Mesenchymal stem cell (in vitro differentiated cells and primary cell): ENCODE measurements around the gene DMXL1.

ENCODE experiments used
- DNase-seq: peaks from one replicate; pipeline ENCODE4 v3.0.0-alpha.2; 2013
- H2AFZ ChIP-seq: one replicate; pipeline ENCODE4 v1.6.1; 2013; ENCODE audit warnings: low read depth, mild to moderate bottlenecking, control low read depth, inconsistent platforms, low read length, moderate library complexity
- H2AK5ac ChIP-seq: 2 replicates; pipeline ENCODE4 v1.6.1; 2013; ENCODE audit warnings: low read length, moderate library complexity, mild to moderate bottlenecking, inconsistent platforms; ENCODE audit not compliant: severe bottlenecking
- H2BK120ac ChIP-seq: one replicate; pipeline ENCODE4 v1.6.1; 2013; ENCODE audit warnings: low read depth, mild to moderate bottlenecking, inconsistent platforms, low read length, moderate library complexity
- H2BK12ac ChIP-seq, 2 experiments: one replicate each; pipeline ENCODE4 v1.6.1; 2013; ENCODE audit warnings: inconsistent platforms in 2 of 2, low read length in 2 of 2, mild to moderate bottlenecking in 2 of 2, moderate library complexity in 2 of 2, control low read depth in 1 of 2
- H2BK15ac ChIP-seq: one replicate; pipeline ENCODE4 v1.6.1; 2013; ENCODE audit warnings: mild to moderate bottlenecking, low read depth, inconsistent platforms; ENCODE audit not compliant: poor library complexity, severe bottlenecking
- H2BK5ac ChIP-seq: 2 replicates; pipeline ENCODE4 v1.6.1; 2013; ENCODE audit warnings: low read depth, mild to moderate bottlenecking, low read length, control low read depth, inconsistent platforms; ENCODE audit not compliant: poor library complexity, severe bottlenecking
- H3K14ac ChIP-seq, 2 experiments: one replicate each; pipeline ENCODE4 v1.6.1; 2013; ENCODE audit warnings: inconsistent platforms in 2 of 2, low read length in 2 of 2, control low read depth in 1 of 2, mild to moderate bottlenecking in 1 of 2, moderate library complexity in 1 of 2
- H3K18ac ChIP-seq, 2 experiments: one replicate each; pipeline ENCODE4 v1.6.1; 2013; ENCODE audit warnings: inconsistent platforms in 2 of 2, low read length in 2 of 2, control low read depth in 1 of 2, low read depth in 1 of 2, mild to moderate bottlenecking in 1 of 2
- H3K23ac ChIP-seq, 2 experiments: one replicate each; pipeline ENCODE4 v1.6.1; 2013; ENCODE audit warnings: inconsistent platforms in 2 of 2, low read length in 2 of 2, mild to moderate bottlenecking in 2 of 2, moderate library complexity in 2 of 2, control low read depth in 1 of 2
- H3K27ac ChIP-seq: 2 replicates; pipeline ENCODE4 v1.5.1; 2013; ENCODE audit warnings: mild to moderate bottlenecking, moderate library complexity, low read length, control low read depth, inconsistent platforms; ENCODE audit not compliant: poor library complexity, severe bottlenecking
- H3K27me3 ChIP-seq, 2 experiments: 2 replicates each; pipeline versions ENCODE4 v1.6.1 to v1.7.0; 2013; ENCODE audit warnings: low read length in 2 of 2, mild to moderate bottlenecking in 2 of 2, moderate library complexity in 2 of 2, control low read depth in 1 of 2, inconsistent platforms in 1 of 2; ENCODE audit not compliant: control insufficient read depth in 1 of 2, insufficient read depth in 1 of 2
- H3K36me3 ChIP-seq, 2 experiments: 2 replicates each; pipeline versions ENCODE4 v1.6.1 to v1.7.0; 2013; ENCODE audit warnings: low read length in 2 of 2, control low read depth in 1 of 2, inconsistent platforms in 1 of 2, low read depth in 1 of 2, mild to moderate bottlenecking in 1 of 2; ENCODE audit not compliant: insufficient read depth in 2 of 2, control insufficient read depth in 1 of 2
- H3K4ac ChIP-seq, 2 experiments: one replicate each; pipeline ENCODE4 v1.6.1; 2013; ENCODE audit warnings: inconsistent platforms in 2 of 2, low read length in 2 of 2, mild to moderate bottlenecking in 2 of 2, moderate library complexity in 2 of 2, control low read depth in 1 of 2, low read depth in 1 of 2
- H3K4me1 ChIP-seq: 2 replicates; pipeline ENCODE4 v1.6.1; 2013; ENCODE audit warnings: low read depth, low read length, control low read depth; ENCODE audit not compliant: control insufficient read depth, insufficient read depth
- H3K4me2 ChIP-seq: 2 replicates; pipeline ENCODE4 v1.6.1; 2013; ENCODE audit warnings: low read length, mild to moderate bottlenecking, inconsistent platforms; ENCODE audit not compliant: poor library complexity, severe bottlenecking
- H3K4me3 ChIP-seq, 2 experiments: 2 replicates each; pipeline versions ENCODE4 v1.5.1 to v1.7.0; 2013; ENCODE audit warnings: low read length in 2 of 2, mild to moderate bottlenecking in 2 of 2, control low read depth in 1 of 2, low read depth in 1 of 2; ENCODE audit not compliant: insufficient read depth in 1 of 2
- H3K79me1 ChIP-seq: replicated peaks from 2 replicates; pipeline ENCODE4 v1.6.1; 2013; ENCODE audit warnings: mild to moderate bottlenecking, control low read depth, low read length, inconsistent platforms; ENCODE audit not compliant: poor library complexity, severe bottlenecking
- H3K9ac ChIP-seq: 2 replicates; pipeline ENCODE4 v1.7.0; 2013; ENCODE audit warnings: mild to moderate bottlenecking, low read length, moderate library complexity
- H3K9me3 ChIP-seq: 2 replicates; pipeline ENCODE4 v1.7.0; 2013; ENCODE audit warnings: mild to moderate bottlenecking, low read length; ENCODE audit not compliant: control insufficient read depth
- H4K8ac ChIP-seq: one replicate; pipeline ENCODE4 v1.6.1; 2013; ENCODE audit warnings: inconsistent platforms, mild to moderate bottlenecking, low read length, moderate library complexity
- H4K91ac ChIP-seq: one replicate; pipeline ENCODE4 v1.6.1; 2013; ENCODE audit warnings: mild to moderate bottlenecking, low read length, inconsistent platforms
- WGBS: methylation state at CpG from one replicate; pipeline ENCODE4 v1.1.7; 2013; ENCODE audit warnings: mixed read lengths; 5-methylcytosine and 5-hydroxymethylcytosine counted together

The DMXL1 gene

GRCh38 chr5:119174578-119175163 is 103.8 kb downstream of the DMXL1 start:
- Histone ChIP-seq H3K9ac (no peak overlapping the region), H3K18ac (no peak overlapping the region), H3K4me1 (no peaks in the 10 kb centered on the region), H3K27ac (no peak overlapping the region), H3K4me3 (no peak overlapping the region), H2BK12ac (no peak overlapping the region), H3K4me2 (no peak overlapping the region), H2AK5ac (no peak overlapping the region), H3K27me3 (no peaks in the 10 kb centered on the region), H3K9me3 (no peaks in the 10 kb centered on the region), H3K14ac (no peak overlapping the region), H4K91ac (no peak overlapping the region), H2BK5ac (no peak overlapping the region), H3K36me3 (peaks cover 0 to 66% of the 10 kb centered on the region in 2 experiments), H3K23ac (no peak overlapping the region), H2AFZ (no peak overlapping the region), H2BK120ac (no peak overlapping the region), H3K79me1 (peaks cover 2% of the 10 kb centered on the region), H2BK15ac (no peak overlapping the region), H3K4ac (no peak overlapping the region), H4K8ac (no peak overlapping the region)
- DNase-seq = no peak
- 89% methylated on average over 2 of the region's 2 CpGs for WGBS

- 100% methylated on average over 1 of the region's 3 CpGs for WGBS
These were observed 105.9 kb downstream of the DMXL1 start for GRCh38 chr5:119176785-119177184.

GRCh38 chr5:119177226-119177625 is 106.3 kb downstream of the DMXL1 start:
- H2BK5ac ChIP-seq = no peak overlapping the region
- H3K4me3 ChIP-seq = no peak overlapping the region
- no peak overlapping the region for H2BK12ac ChIP-seq
- no peak overlapping the region for H2AK5ac ChIP-seq
- H3K9me3 ChIP-seq = no peaks in the 10 kb centered on the region
- no peak overlapping the region for H3K27ac ChIP-seq
- H2BK15ac ChIP-seq = no peak overlapping the region
- H2AFZ ChIP-seq = no peak overlapping the region
- no peak overlapping the region for H3K9ac ChIP-seq
- no peaks in the 10 kb centered on the region for H3K27me3 ChIP-seq
- no peak overlapping the region for H3K4me2 ChIP-seq
- no peak overlapping the region for H4K8ac ChIP-seq
- H3K4ac ChIP-seq = no peak overlapping the region
- H3K18ac ChIP-seq = no peak overlapping the region
- H3K36me3 ChIP-seq = peaks cover 0 to 42% of the 10 kb centered on the region in 2 experiments
- 100% methylated on average over 2 of the region's 3 CpGs for WGBS
- H3K79me1 ChIP-seq = peaks cover 2% of the 10 kb centered on the region
- no peak for DNase-seq
- no peak overlapping the region for H3K14ac ChIP-seq
- H4K91ac ChIP-seq = no peak overlapping the region
- no peaks in the 10 kb centered on the region for H3K4me1 ChIP-seq
- H3K23ac ChIP-seq = no peak overlapping the region
- no peak overlapping the region for H2BK120ac ChIP-seq

More at GRCh38 chr5:119176785-119177184, 105.9 kb downstream of the DMXL1 start:
- Histone ChIP-seq H3K4ac (no peak overlapping the region), H2BK5ac (no peak overlapping the region), H4K91ac (no peak overlapping the region), H2BK12ac (no peak overlapping the region), H4K8ac (no peak overlapping the region), H3K4me2 (no peak overlapping the region), H3K23ac (no peak overlapping the region), H3K14ac (no peak overlapping the region), H3K18ac (no peak overlapping the region), H2AFZ (no peak overlapping the region), H2BK15ac (no peak overlapping the region), H3K27me3 (no peaks in the 10 kb centered on the region), H3K9ac (no peak overlapping the region), H3K27ac (no peak overlapping the region), H2BK120ac (no peak overlapping the region), H3K4me1 (no peaks in the 10 kb centered on the region), H2AK5ac (no peak overlapping the region), H3K36me3 (peaks cover 0 to 45% of the 10 kb centered on the region in 2 experiments), H3K9me3 (no peaks in the 10 kb centered on the region), H3K4me3 (no peak overlapping the region), H3K79me1 (peaks cover 2% of the 10 kb centered on the region)
- no peak for DNase-seq

GRCh38 chr5:119178435-119178834 is 107.5 kb downstream of the DMXL1 start:
- Histone ChIP-seq H3K14ac (no peak overlapping the region), H3K79me1 (peaks cover 2% of the 10 kb centered on the region), H3K18ac (no peak overlapping the region), H2BK15ac (no peak overlapping the region), H3K27me3 (no peaks in the 10 kb centered on the region), H3K23ac (no peak overlapping the region), H3K4ac (no peak overlapping the region), H3K4me1 (no peaks in the 10 kb centered on the region), H2AK5ac (no peak overlapping the region), H2BK12ac (no peak overlapping the region), H3K4me3 (no peak overlapping the region), H3K27ac (no peak overlapping the region), H2BK120ac (no peak overlapping the region), H2AFZ (no peak overlapping the region), H4K8ac (no peak overlapping the region), H3K36me3 (peaks cover 0 to 34% of the 10 kb centered on the region in 2 experiments), H3K4me2 (no peak overlapping the region), H3K9ac (no peak overlapping the region), H4K91ac (no peak overlapping the region), H2BK5ac (no peak overlapping the region), H3K9me3 (no peaks in the 10 kb centered on the region)
- WGBS = 100% methylated on average over 1 of the region's 2 CpGs
- no peak for DNase-seq
